Gastrocnemius medialis (tissue), 4 donors: Measurements from ENCODE around the gene KNDC1. TPM values are rescaled to one million over a fixed set of nuclear protein-coding genes. Genes with fewer than 3 reads are reported as not detected.
A peak's percentile ranks its signal among the peaks of the same experiment; 100 is the strongest.

Experiments used
- ATAC-seq, 2 donors: fragments of 150-250 bp; one replicate each; pipeline ENCODE4 v1.9.1; 2016
- DNase-seq, 2 donors: peaks; one replicate each; pipeline ENCODE4 v3.0.0-alpha.2; 2019
- H3K27ac ChIP-seq, 4 donors: fragments of 200-600 bp; sonication (generic); 1 replicate in 1 of 4; 2 replicates in 3 of 4; pipeline ENCODE4 v1.5.1; 2016 to 2018; ENCODE audit warnings: mild to moderate bottlenecking in 2 of 4, moderate library complexity in 1 of 4
- H3K27me3 ChIP-seq, 3 donors: fragments of 200-600 bp; sonication (generic) in 2 of 3; 1 replicate in 1 of 3; 2 replicates in 2 of 3; pipeline versions ENCODE4 v1.5.1 to v1.6.0; 2016 to 2019; ENCODE audit warnings: mild to moderate bottlenecking in 1 of 3, moderate library complexity in 1 of 3
- H3K36me3 ChIP-seq, 2 donors: fragments of 200-600 bp; sonication (generic) in 1 of 2; one replicate each; pipeline ENCODE4 v1.5.1; 2017 to 2018
- H3K4me1 ChIP-seq, 2 donors: fragments of 200-600 bp; sonication (generic) in 1 of 2; one replicate each; pipeline ENCODE4 v1.5.1; 2016 to 2017; ENCODE audit warnings: mild to moderate bottlenecking in 2 of 2
- H3K4me3 ChIP-seq, 4 donors: fragments of 200-600 bp; sonication (generic) in 3 of 4; 1 replicate in 1 of 4; 2 replicates in 3 of 4; pipeline ENCODE4 v1.5.1; 2016 to 2019; ENCODE audit warnings: mild to moderate bottlenecking in 2 of 4
- H3K9me3 ChIP-seq, 3 donors: fragments of 200-600 bp; sonication (generic) in 2 of 3; 1 replicate in 1 of 3; 2 replicates in 2 of 3; pipeline ENCODE4 v1.5.1; 2016 to 2019
- CTCF ChIP-seq, 5 experiments: fragments of 450-650 bp in 3 of 5; fragments of 200-600 bp in 2 of 5; sonication (generic) in 2 of 5; IDR thresholded peaks in 4 of 5; conservative IDR thresholded peaks in 1 of 5; 1 replicate in 4 of 5; 2 replicates in 1 of 5; pipeline ENCODE4 v1.5.1; 2016 to 2019; ENCODE audit warnings: antibody characterized with exemption in 5 of 5, mild to moderate bottlenecking in 3 of 5, moderate library complexity in 3 of 5
- POLR2A ChIP-seq, 2 donors: fragments of 450-650 bp; IDR thresholded peaks; one replicate each; pipeline ENCODE4 v1.6.1; 2017; ENCODE audit warnings: antibody characterized with exemption in 2 of 2, mild to moderate bottlenecking in 2 of 2, moderate library complexity in 2 of 2
- in situ Hi-C, 4 donors: fragments of 200-750 bp; cut with MboI; loops; one replicate each; pipeline versions ENCODE4 v1.15.0 to v1.8.0; 2017; ENCODE audit warnings: low sequenced_read_pairs in 4 of 4
- intact Hi-C: fragments of 100-400 bp; cut with DNase I; formaldehyde crosslinking; loops from one replicate; pipeline ENCODE4 v1.15.1; 2023; ENCODE audit warnings: low total_unique reads
- total RNA-seq, 4 donors: library from RNA; depleted of rRNA; stranded (reverse); fragments of >200 nt; gene quantifications; one replicate each; pipeline versions ENCODE4 v1.1.0 to v1.2.3, GENCODE V29; 2016

Gene KNDC1
- total RNA-seq, 4 donors from 2014 or later = 0.04 to 0.13 TPM; not detected in 2

GRCh38 chr10:133259602-133259989, 99.6 kb downstream of the KNDC1 start:
- Histone ChIP-seq H3K4me3 (no peak overlapping the region), H3K9me3 (no peaks in the 10 kb centered on the region), H3K27ac (peak overlapping the region in 1 of 4 donors; percentile 1), H3K36me3 (no peaks in the 10 kb centered on the region), H3K4me1 (peaks cover 22 to 27% of the 10 kb centered on the region in 2 donors), H3K27me3 (no peaks in the 10 kb centered on the region)
- in situ Hi-C loops = no loop called here
- intact Hi-C loops = no loop called here
- DNase-seq (no peak), ATAC-seq (no peak)
- peak in 1 of 2 donors; percentile 0 for TF ChIP-seq POLR2A (IDR thresholded peaks at IDR 0.05)
- TF ChIP-seq CTCF (IDR thresholded peaks at IDR 0.05 in 4 of 5, conservative IDR thresholded peaks at IDR 0.05 in 1 of 5) = no peak

- H3K36me3 ChIP-seq = no peaks in the 10 kb centered on the region
- ATAC-seq (peak; percentile 76 to 77), DNase-seq (peak in 1 of 2 donors; percentile 59)
- peak overlapping the region; percentile 67 to 95 (median 80) for H3K4me3 ChIP-seq
- H3K27ac ChIP-seq = peak overlapping the region; percentile 86 to 97 (median 95)
- no peaks in the 10 kb centered on the region for H3K9me3 ChIP-seq
- intact Hi-C loops = loop anchor here (2.0 to 5.0 kb wide), 2 partner anchors 48 to 131 kb away; partner anchors contain the start of genes MTG1, TUBGCP2 and ZNF511
- in situ Hi-C loops = no loop called here
- TF ChIP-seq POLR2A (IDR thresholded peaks at IDR 0.05) = no peak
- no peak for TF ChIP-seq CTCF (IDR thresholded peaks at IDR 0.05 in 4 of 5, conservative IDR thresholded peaks at IDR 0.05 in 1 of 5)
- peaks cover 22 to 27% of the 10 kb centered on the region in 2 donors for H3K4me1 ChIP-seq
- no peaks in the 10 kb centered on the region for H3K27me3 ChIP-seq
Measured at GRCh38 chr10:133260895-133261725, 101.1 kb downstream of the KNDC1 start.

- H3K27ac ChIP-seq = peak overlapping the region; percentile 86 to 97 (median 95)
- ATAC-seq = peak; percentile 85 to 87
Measured at GRCh38 chr10:133261726-133262325, 101.8 kb downstream of the KNDC1 start.

GRCh38 chr10:133262696-133263095, 102.7 kb downstream of the KNDC1 start:
- Histone ChIP-seq H3K9me3 (no peaks in the 10 kb centered on the region), H3K27me3 (no peaks in the 10 kb centered on the region), H3K36me3 (no peaks in the 10 kb centered on the region), H3K4me1 (peaks cover 22% of the 10 kb centered on the region in 2 donors), H3K4me3 (no peak overlapping the region), H3K27ac (no peak overlapping the region)
- no peak for DNase-seq
- ATAC-seq = no peak
- in situ Hi-C loops (no loop called here), intact Hi-C loops (loop anchor here (5.0 kb wide), 1 partner anchor 130 kb away; the partner anchor contains the start of gene MTG1)
- TF ChIP-seq CTCF (IDR thresholded peaks at IDR 0.05 in 4 of 5, conservative IDR thresholded peaks at IDR 0.05 in 1 of 5) (no peak), POLR2A (IDR thresholded peaks at IDR 0.05) (no peak)

More at GRCh38 chr10:133261726-133262325, 101.8 kb downstream of the KNDC1 start:
- Histone ChIP-seq H3K27me3 (no peaks in the 10 kb centered on the region), H3K4me1 (peaks cover 22 to 27% of the 10 kb centered on the region in 2 donors), H3K9me3 (no peaks in the 10 kb centered on the region), H3K4me3 (peak overlapping the region; percentile 67 to 95 (median 80)), H3K36me3 (no peaks in the 10 kb centered on the region)
- intact Hi-C loops = loop anchor here (2.0 to 5.0 kb wide), 2 partner anchors 47 to 130 kb away; partner anchors contain the start of genes MTG1, TUBGCP2 and ZNF511
- in situ Hi-C loops = no loop called here
- peak; percentile 76 to 86 for DNase-seq
- TF ChIP-seq CTCF (IDR thresholded peaks at IDR 0.05 in 4 of 5, conservative IDR thresholded peaks at IDR 0.05 in 1 of 5) (no peak), POLR2A (IDR thresholded peaks at IDR 0.05) (peak; percentile 64 to 69)
